ENCODE results near the gene WWOX.

Gene WWOX

DNA sequence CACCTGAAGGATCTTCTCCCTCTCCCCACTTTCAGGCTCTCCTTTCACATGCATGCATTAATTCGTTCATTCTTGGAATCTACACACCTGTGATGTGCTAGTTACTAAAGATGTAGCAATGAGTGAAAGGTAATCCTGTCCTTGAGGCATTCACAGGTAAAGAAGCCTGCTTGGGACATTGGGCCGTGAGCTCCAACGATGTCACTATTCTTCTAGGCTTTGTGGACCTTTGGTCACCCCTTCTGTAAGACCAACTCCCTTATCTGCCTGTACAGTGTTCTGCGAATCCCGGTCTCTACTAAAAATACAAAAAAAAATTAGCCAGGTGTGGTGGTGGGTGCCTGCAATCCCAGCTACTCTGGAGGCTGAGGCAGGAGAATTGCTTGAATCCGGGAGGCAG lies 892.5 kb downstream of the WWOX start:
- Histone ChIP-seq H3K36me3 (ENCODE audit: insufficient read depth) (no peaks in the 10 kb centered on the region), H3K4me1 (ENCODE audit: low read depth, poor library complexity, severe bottlenecking) (no peaks in the 10 kb centered on the region), H3K9ac (no peak overlapping the region), H3K27ac (no peak overlapping the region), H2AFZ (ENCODE audit: low read depth) (no peak overlapping the region), H3K4me2 (no peak overlapping the region), H3K4me3 (IDR thresholded peaks at IDR 0.05; ENCODE audit: insufficient read depth, low read depth, low read length) (no peak overlapping the region), H3K27me3 (ENCODE audit: insufficient read depth, low read depth) (no peaks in the 10 kb centered on the region), H4K20me1 (ENCODE audit: insufficient read depth) (no peaks in the 10 kb centered on the region), H3K79me2 (ENCODE audit: insufficient read depth, low read depth) (no peaks in the 10 kb centered on the region)
- no peak for TF ChIP-seq CTCF (conservative IDR thresholded peaks at IDR 0.05; ENCODE audit: low read depth, low read length)

DNA sequence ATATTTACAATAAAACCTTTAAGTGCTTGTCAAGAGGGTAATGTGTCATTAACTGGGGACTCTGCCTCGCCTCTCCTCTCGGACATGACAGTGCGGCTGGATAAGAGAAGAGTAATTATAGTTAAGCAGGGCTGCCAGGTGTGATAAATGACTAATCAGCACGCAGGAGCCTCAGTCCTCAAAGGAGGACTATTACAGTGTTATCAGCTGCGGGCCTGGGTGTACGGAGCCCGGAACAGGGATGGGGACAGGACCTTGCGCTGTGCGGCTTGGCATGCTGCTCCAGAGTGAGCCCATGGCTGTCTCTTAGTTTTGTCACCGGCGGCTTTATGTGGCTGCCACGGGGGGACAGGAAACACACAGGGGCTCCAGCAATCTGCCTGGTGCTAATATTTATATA lies 893.9 kb downstream of the WWOX start:
- H3K4me3 ChIP-seq (IDR thresholded peaks at IDR 0.05; ENCODE audit: insufficient read depth, low read depth, low read length) = no peak overlapping the region
- H3K4me1 ChIP-seq (ENCODE audit: low read depth, poor library complexity, severe bottlenecking) = no peaks in the 10 kb centered on the region
- H3K9ac ChIP-seq = no peak overlapping the region
- no peaks in the 10 kb centered on the region for H3K27me3 ChIP-seq (ENCODE audit: insufficient read depth, low read depth)
- H3K36me3 ChIP-seq (ENCODE audit: insufficient read depth) = no peaks in the 10 kb centered on the region
- H3K79me2 ChIP-seq (ENCODE audit: insufficient read depth, low read depth) = no peaks in the 10 kb centered on the region
- TF ChIP-seq CTCF (conservative IDR thresholded peaks at IDR 0.05; ENCODE audit: low read depth, low read length) = no peak
- no peak overlapping the region for H3K27ac ChIP-seq
- H4K20me1 ChIP-seq (ENCODE audit: insufficient read depth) = no peaks in the 10 kb centered on the region
- H2AFZ ChIP-seq (ENCODE audit: low read depth) = no peak overlapping the region
- H3K4me2 ChIP-seq = no peak overlapping the region

- H3K4me3 ChIP-seq (IDR thresholded peaks at IDR 0.05; ENCODE audit: insufficient read depth, low read depth, low read length) = no peak overlapping the region
- no peak overlapping the region for H3K27ac ChIP-seq
- H3K4me2 ChIP-seq = no peak overlapping the region
- TF ChIP-seq CTCF (conservative IDR thresholded peaks at IDR 0.05; ENCODE audit: low read depth, low read length) = no peak
- no peaks in the 10 kb centered on the region for H3K27me3 ChIP-seq (ENCODE audit: insufficient read depth, low read depth)
- H3K9ac ChIP-seq = no peak overlapping the region
- H3K36me3 ChIP-seq (ENCODE audit: insufficient read depth) = no peaks in the 10 kb centered on the region
- H2AFZ ChIP-seq (ENCODE audit: low read depth) = no peak overlapping the region
- no peaks in the 10 kb centered on the region for H3K4me1 ChIP-seq (ENCODE audit: low read depth, poor library complexity, severe bottlenecking)
- no peaks in the 10 kb centered on the region for H4K20me1 ChIP-seq (ENCODE audit: insufficient read depth)
- no peaks in the 10 kb centered on the region for H3K79me2 ChIP-seq (ENCODE audit: insufficient read depth, low read depth)
Observed at GRCh38 chr16:78994135-78994745, 894.8 kb downstream of the WWOX start.

DNA sequence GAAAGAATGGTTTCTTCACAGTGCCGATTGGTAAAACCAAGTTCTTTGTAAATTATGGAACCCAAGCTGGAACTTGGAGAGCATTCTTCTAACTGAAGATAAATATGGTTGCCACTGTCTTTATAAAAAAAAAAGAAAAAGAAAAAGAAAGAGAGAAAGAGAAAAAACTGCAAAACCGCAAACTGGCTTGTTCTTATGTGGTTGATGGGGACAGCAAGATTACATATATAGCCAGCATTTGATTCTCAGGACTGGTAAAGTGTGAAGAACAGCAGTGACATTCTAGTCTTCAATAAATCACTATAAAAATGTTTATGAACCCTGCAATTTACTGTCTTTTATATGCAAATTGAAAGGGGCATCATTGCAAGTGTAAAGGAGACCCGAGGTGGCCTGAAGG lies 896.0 kb downstream of the WWOX start:
- Histone ChIP-seq H4K20me1 (ENCODE audit: insufficient read depth) (no peaks in the 10 kb centered on the region), H3K4me1 (ENCODE audit: low read depth, poor library complexity, severe bottlenecking) (no peaks in the 10 kb centered on the region), H3K27ac (no peak overlapping the region), H3K27me3 (ENCODE audit: insufficient read depth, low read depth) (no peaks in the 10 kb centered on the region), H3K36me3 (ENCODE audit: insufficient read depth) (no peaks in the 10 kb centered on the region), H3K4me3 (IDR thresholded peaks at IDR 0.05; ENCODE audit: insufficient read depth, low read depth, low read length) (no peak overlapping the region), H3K79me2 (ENCODE audit: insufficient read depth, low read depth) (no peaks in the 10 kb centered on the region), H2AFZ (ENCODE audit: low read depth) (no peak overlapping the region), H3K4me2 (no peak overlapping the region), H3K9ac (no peak overlapping the region)
- no peak for TF ChIP-seq CTCF (conservative IDR thresholded peaks at IDR 0.05; ENCODE audit: low read depth, low read length)

All from KMS-11 (cell line).